Immature natural killer cell (primary cell): ENCODE results near the gene MMEL1. TPM values are rescaled to one million over a fixed set of nuclear protein-coding genes. Genes with fewer than 3 reads are reported as not detected.
"Not testable (repeated sequence)": the region's sequence is repeated elsewhere in the genome, so short reads cannot be mapped to it uniquely, and the experiment has no call there.

Source experiments
- DNase-seq, 3 donors: peaks; one replicate each; pipeline ENCODE4 v3.0.0; 2022; ENCODE audit warnings: mixed read lengths in 1 of 3
- H3K27ac Mint-ChIP-seq, 6 donors: one replicate each; pipeline ENCODE4 v1.8.0; 2020; ENCODE audit warnings: mixed read lengths in 6 of 6, mild to moderate bottlenecking in 5 of 6, inconsistent platforms in 4 of 6, moderate library complexity in 3 of 6
- H3K27me3 Mint-ChIP-seq, 3 donors: one replicate each; pipeline ENCODE4 v1.8.0; 2020 to 2021; ENCODE audit warnings: low read depth in 3 of 3, mild to moderate bottlenecking in 3 of 3, mixed read lengths in 3 of 3, moderate library complexity in 3 of 3, inconsistent platforms in 1 of 3
- H3K36me3 Mint-ChIP-seq, 3 donors: one replicate each; pipeline ENCODE4 v1.8.0; 2020; ENCODE audit warnings: mixed read lengths in 3 of 3, inconsistent platforms in 2 of 3, mild to moderate bottlenecking in 2 of 3
- H3K4me1 Mint-ChIP-seq, 2 donors: one replicate each; pipeline ENCODE4 v1.8.0; 2020; ENCODE audit warnings: inconsistent platforms in 2 of 2, mild to moderate bottlenecking in 2 of 2, mixed read lengths in 2 of 2, moderate library complexity in 1 of 2
- H3K4me3 Mint-ChIP-seq, 5 donors: one replicate each; pipeline ENCODE4 v1.8.0; 2020; ENCODE audit warnings: mild to moderate bottlenecking in 5 of 5, mixed read lengths in 5 of 5, inconsistent platforms in 3 of 5, moderate library complexity in 3 of 5
- H3K9me3 Mint-ChIP-seq, 6 donors: one replicate each; pipeline ENCODE4 v1.8.0; 2020; ENCODE audit warnings: mild to moderate bottlenecking in 6 of 6, mixed read lengths in 6 of 6, inconsistent platforms in 4 of 6, moderate library complexity in 3 of 6
- polyA plus RNA-seq, 3 donors: library from polyadenylated mRNA; unstranded; fragments of 300-500 nt; fragmentation: Illumina TruSeq; gene quantifications; one replicate each; pipeline ENCODE4 v1.2.3, GENCODE V29; 2021

MMEL1 gene
- polyA plus RNA-seq, 3 donors from 2014 or later = 0.93 to 5.1 (median 2.3) TPM

DNA sequence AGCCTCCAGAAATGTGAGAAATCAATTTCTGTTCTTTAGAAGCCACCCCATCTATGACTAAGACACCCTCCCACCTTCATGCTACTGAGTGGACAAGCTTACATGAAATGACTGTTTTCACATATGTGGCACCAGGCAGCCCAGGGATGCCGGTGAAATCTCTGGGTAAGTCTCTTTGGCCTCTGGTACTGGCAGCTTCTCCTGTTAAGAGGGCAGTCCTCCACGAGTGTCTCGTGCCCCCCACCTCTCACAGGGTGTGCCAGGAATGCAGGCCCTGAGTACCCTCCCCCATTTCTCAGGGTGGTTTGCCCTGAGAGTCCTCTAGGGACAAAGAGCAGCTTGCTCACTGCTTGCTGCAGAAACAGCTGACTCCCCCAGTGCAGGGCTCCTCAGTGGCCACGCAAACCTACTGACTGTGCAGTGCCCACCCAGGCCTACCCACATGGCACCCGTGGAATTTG, 49.5 kb downstream of the MMEL1 start:
- H3K27me3 Mint-ChIP-seq = peaks cover 4 to 14% (median 10%) of the 10 kb centered on the region in 3 donors
- H3K27ac Mint-ChIP-seq = peak overlapping the region in 5 of 6 donors; percentile 19 to 95 (median 69)
- peaks cover 0 to 4% (median 4%) of the 10 kb centered on the region in 3 donors for H3K36me3 Mint-ChIP-seq
- no peak overlapping the region for H3K4me3 Mint-ChIP-seq
- H3K4me1 Mint-ChIP-seq = peaks cover 24 to 26% of the 10 kb centered on the region in 2 donors
- DNase-seq = no peak
- no peaks in the 10 kb centered on the region for H3K9me3 Mint-ChIP-seq

DNA sequence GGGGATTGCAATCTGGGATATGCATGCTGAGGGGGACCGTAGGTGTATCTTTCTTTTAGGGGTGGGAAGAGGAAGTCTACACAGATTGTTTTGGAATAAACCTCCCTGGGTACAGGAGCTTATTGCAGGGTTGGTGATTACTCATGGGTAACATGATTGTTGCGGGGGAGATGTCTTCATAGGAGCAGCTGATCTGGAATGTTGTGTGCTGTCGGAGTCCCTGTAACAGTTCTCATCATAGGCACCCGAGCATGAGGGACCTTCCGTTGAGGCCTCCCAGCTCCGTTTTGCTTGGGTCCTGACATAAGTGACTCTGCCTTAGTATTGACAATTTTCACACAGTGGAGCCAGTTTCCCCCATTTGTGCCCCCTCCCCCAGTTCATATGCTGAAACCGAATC, 50.4 kb downstream of the MMEL1 start:
- H3K36me3 Mint-ChIP-seq = peaks cover 0 to 4% (median 4%) of the 10 kb centered on the region in 3 donors
- peak overlapping the region in 3 of 6 donors; percentile 2 to 78 (median 25) for H3K27ac Mint-ChIP-seq
- no peak overlapping the region for H3K4me3 Mint-ChIP-seq
- no peak for DNase-seq
- peaks cover 29 to 32% of the 10 kb centered on the region in 2 donors for H3K4me1 Mint-ChIP-seq
- peaks cover 4 to 15% (median 10%) of the 10 kb centered on the region in 3 donors for H3K27me3 Mint-ChIP-seq
- H3K9me3 Mint-ChIP-seq = no peaks in the 10 kb centered on the region

DNA sequence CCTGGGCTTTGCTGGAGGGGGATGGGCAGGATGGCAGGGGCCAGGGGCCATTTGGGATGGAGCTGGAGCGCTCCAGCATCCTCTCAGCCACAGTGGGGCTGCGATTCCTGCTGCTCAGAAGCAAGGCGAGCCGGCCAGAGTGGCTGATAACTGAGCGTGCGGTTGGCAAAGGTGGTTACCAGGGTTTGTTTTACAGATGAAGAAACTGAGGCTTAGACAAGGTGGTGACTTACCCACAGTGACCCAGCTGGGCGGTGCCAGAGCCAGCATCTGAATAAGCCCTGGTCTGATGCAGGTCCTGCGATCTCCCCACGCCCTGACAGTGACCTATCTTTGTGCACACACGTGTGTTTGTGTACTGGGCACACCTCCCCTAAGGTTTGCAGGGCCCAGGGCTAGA, 52.1 kb downstream of the MMEL1 start:
- Mint-ChIP-seq H3K9me3 (no peaks in the 10 kb centered on the region), H3K27ac (peak overlapping the region in 2 of 6 donors; percentile 24 to 41), H3K4me3 (no peak overlapping the region), H3K27me3 (peaks cover 2 to 13% (median 7%) of the 10 kb centered on the region in 3 donors), H3K4me1 (peaks cover 32 to 34% of the 10 kb centered on the region in 2 donors), H3K36me3 (peaks cover 0 to 4% (median 4%) of the 10 kb centered on the region in 3 donors)
- DNase-seq = no peak

DNA sequence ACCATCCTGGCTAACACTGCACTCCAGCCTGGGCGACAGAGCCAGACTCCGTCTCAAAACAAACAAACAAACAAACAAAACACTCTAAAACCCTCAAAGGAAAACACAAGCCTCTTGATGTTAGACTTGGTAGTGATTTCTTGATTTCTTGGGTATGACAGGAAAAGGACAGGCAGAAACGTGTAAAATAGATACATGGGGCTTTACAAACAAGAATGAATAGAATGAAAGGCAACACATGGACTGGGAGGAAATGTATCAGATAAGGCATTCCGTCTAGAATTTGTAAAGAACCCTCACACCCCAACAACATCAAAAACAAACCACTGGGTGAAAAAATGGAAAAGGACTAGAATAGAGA, 54.1 kb downstream of the MMEL1 start:
- no peak for DNase-seq
- Mint-ChIP-seq H3K36me3 (peaks cover 0 to 4% (median 4%) of the 10 kb centered on the region in 3 donors), H3K4me1 (peaks cover 14 to 19% of the 10 kb centered on the region in 2 donors), H3K27me3 (peaks cover 2 to 12% (median 4%) of the 10 kb centered on the region in 3 donors), H3K27ac (peak overlapping the region; percentile 92 to 97 (median 94)), H3K9me3 (no peaks in the 10 kb centered on the region), H3K4me3 (peak overlapping the region; percentile 15 to 73 (median 68))

DNA sequence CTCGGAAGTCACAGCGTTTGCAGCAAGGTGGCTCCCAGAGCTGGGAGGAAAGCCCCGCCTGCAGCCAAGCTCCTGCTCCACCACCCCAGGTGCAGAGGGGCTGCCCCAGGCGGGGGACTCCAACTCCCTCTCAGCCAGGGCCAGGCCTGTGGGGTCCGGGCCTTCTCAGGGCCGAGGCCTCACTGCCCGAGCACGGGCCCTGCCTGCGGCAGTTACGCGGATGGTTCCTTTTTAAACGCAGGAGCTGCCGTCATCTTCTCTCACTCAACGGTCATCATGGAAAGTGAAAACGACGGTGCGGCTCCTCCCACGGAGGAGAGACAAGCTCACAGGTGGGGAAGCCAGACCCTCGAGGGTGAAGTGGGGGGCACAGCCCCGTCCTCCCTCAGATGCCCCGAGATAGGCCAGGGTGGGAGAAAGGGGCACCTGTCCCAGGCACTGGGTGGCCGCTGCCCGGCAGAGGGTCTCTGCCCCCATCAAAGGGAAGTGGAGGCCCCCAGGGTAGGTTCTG, 55.2 kb downstream of the MMEL1 start:
- Mint-ChIP-seq H3K4me1 (peaks cover 14 to 19% of the 10 kb centered on the region in 2 donors), H3K4me3 (peak overlapping the region in 1 of 5 donors; percentile 73), H3K27me3 (peaks cover 2 to 12% (median 4%) of the 10 kb centered on the region in 3 donors), H3K27ac (peak overlapping the region; percentile 92 to 97 (median 94))
- not testable (repeated sequence) for H3K36me3 Mint-ChIP-seq, DNase-seq, H3K9me3 Mint-ChIP-seq

DNA sequence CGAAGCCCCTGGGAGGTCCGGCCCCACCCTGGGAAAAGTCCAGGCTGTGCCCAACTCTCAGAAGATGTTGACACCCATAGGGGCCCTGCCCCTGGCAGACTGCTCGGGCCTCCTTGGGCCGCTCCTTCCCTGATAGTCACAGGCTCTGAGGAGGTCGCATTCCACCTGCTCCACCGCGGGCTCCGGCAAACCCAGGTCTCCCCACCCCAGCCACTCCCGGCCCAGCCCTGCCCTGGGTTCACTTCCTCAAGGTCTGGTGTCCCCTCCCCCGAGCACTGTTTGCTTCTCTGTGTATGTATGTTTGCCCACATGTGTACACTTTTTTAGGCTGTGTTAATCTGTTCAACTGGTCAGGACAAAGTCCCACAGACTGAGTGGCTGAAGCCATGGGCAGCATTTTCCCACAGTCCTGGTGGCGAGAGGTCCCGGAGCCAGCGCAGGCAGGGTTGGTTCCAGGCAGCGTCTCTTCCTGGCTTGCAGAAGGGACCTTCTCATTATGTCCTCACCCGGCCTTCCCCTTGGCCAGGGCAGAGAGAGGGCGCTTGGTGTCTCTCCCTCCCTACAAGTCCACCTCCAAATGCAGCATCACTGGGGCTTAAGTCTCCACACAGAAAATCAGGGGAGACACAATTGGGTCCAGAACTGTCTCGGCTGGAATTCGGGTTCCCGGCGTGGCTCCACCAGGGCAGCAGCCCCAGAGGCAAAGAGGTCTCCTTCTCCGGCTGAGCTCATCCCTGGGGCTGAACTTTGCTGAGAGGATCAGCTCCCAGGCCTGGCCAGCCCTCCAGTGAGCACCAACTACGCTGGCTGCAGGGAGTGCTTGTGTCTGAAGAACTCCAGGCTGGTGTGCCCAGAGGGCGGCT, 56.8 kb downstream of the MMEL1 start:
- Mint-ChIP-seq H3K36me3 (peaks cover 0 to 7% (median 4%) of the 10 kb centered on the region in 3 donors), H3K4me1 (peaks cover 14 to 19% of the 10 kb centered on the region in 2 donors), H3K27me3 (peaks cover 2 to 12% (median 4%) of the 10 kb centered on the region in 3 donors), H3K27ac (peak overlapping the region in 4 of 6 donors; percentile 45 to 67 (median 58)), H3K9me3 (peaks cover 0 to 8% (median 0%) of the 10 kb centered on the region in 6 donors), H3K4me3 (no peak overlapping the region)
- DNase-seq = no peak

DNA sequence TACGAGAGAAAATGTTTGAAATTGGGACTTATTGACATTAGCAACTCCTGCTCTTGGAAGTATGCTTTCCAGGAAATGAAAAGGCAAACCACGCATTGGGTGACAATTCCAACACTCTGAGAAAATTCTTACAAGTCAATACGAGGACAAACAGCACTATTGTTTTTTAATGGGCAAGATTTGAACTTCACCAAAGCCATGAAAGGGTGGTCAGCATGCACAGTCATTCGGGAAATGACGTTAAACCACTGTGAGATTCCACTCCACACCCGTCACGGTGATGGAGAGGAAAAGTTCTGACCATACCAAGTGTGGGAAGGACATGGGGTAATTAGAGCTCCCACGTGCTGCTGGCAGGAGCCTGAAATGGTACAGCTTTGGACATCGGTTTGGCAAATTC, 58.5 kb downstream of the MMEL1 start:
- Mint-ChIP-seq H3K4me1 (peaks cover 14 to 18% of the 10 kb centered on the region in 2 donors), H3K36me3 (peaks cover 0 to 7% (median 0%) of the 10 kb centered on the region in 3 donors), H3K4me3 (no peak overlapping the region), H3K9me3 (peaks cover 0 to 8% (median 0%) of the 10 kb centered on the region in 6 donors), H3K27me3 (peaks cover 1 to 8% (median 2%) of the 10 kb centered on the region in 3 donors), H3K27ac (peak overlapping the region in 1 of 6 donors; percentile 40)
- no peak for DNase-seq

DNA sequence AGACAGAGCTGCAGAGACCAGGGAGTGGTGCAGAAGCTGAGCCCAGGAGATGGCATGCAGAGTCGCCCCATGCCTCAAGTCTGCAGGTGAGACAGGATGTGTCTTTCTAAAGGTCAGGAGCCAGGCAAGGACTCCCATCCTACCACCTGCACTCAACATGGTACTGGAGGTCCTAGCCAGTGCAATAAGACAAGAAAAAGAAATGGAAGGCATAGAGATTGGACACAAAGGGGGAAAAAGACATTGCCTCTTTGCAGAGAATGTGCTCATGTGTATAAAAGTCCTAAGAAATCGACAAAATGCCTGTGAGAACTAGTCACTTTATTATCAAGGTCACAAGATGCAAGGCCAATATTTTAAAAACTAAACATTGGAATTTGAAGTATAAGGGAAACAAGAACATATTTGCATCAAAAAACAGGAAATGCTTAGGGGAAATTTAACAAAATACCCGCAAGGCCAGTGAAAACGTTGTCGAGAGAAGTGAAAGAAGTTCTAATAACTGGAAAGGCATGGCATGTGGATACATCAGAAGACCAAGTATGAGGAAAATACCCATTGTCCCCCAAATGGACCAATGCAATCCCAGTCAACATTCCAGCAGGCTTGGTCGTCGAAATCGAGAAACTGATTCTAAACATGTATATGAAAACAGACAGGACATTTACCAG, 59.4 kb downstream of the MMEL1 start:
- Mint-ChIP-seq H3K27ac (no peak overlapping the region), H3K4me3 (no peak overlapping the region), H3K9me3 (peaks cover 0 to 8% (median 0%) of the 10 kb centered on the region in 6 donors)

DNA sequence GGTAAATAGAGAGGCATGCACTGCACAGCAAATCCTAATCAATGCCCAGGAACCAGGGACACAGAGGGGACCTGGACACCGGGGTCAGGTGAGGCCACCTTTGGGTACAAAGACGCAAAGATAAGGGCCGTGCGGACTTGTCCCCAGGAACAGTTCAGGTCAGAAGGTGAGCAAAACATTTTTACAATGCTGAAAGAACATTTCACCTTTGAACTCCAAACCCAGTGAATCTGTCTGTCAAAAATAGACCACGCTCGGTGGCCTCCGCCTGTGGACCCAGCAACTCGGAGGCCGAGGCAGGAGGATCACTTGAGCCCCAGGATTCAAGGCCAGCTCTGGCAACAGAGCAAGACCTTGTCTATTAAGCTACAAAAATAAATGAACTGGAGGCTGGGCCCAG, 61.5 kb downstream of the MMEL1 start:
- no peak for DNase-seq
- peaks cover 0 to 8% (median 0%) of the 10 kb centered on the region in 6 donors for H3K9me3 Mint-ChIP-seq
- no peaks in the 10 kb centered on the region for H3K4me1 Mint-ChIP-seq
- H3K4me3 Mint-ChIP-seq = no peak overlapping the region
- H3K27me3 Mint-ChIP-seq = peaks cover 0 to 2% (median 0%) of the 10 kb centered on the region in 3 donors
- H3K36me3 Mint-ChIP-seq = peaks cover 0 to 3% (median 0%) of the 10 kb centered on the region in 3 donors
- H3K27ac Mint-ChIP-seq = no peak overlapping the region

More for the DNA sequence above, 59.4 kb downstream of the MMEL1 start:
- Mint-ChIP-seq H3K27me3 (peaks cover 0 to 2% (median 1%) of the 10 kb centered on the region in 3 donors), H3K4me1 (peaks cover 6 to 10% of the 10 kb centered on the region in 2 donors), H3K36me3 (peaks cover 0 to 3% (median 0%) of the 10 kb centered on the region in 3 donors)
- no peak for DNase-seq

DNA sequence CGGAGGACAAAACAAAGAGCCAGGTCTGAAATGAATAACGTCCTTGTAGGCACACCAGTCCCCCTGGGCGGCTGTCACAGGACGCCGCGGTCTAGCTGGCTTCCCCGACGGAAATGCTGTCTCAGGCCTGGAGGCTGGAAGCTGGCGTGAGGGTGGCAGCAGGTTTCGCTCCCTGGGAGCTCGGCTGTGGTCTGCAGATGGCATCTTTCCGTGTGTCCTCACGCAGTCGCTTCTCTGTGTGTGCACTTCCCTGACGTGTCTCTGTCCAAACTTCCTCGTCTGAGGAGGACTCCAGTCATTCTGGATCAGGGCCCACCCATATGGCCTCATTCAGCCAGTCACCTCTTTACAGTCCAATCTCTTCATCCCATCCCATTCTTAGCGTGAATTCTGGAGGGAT, 62.5 kb downstream of the MMEL1 start:
- no peaks in the 10 kb centered on the region for H3K4me1 Mint-ChIP-seq
- H3K27ac Mint-ChIP-seq = peak overlapping the region in 1 of 6 donors; percentile 73
- DNase-seq = no peak
- no peak overlapping the region for H3K4me3 Mint-ChIP-seq
- H3K9me3 Mint-ChIP-seq = peaks cover 0 to 8% (median 0%) of the 10 kb centered on the region in 6 donors
- H3K27me3 Mint-ChIP-seq = peaks cover 0 to 2% (median 0%) of the 10 kb centered on the region in 3 donors
- peaks cover 0 to 3% (median 0%) of the 10 kb centered on the region in 3 donors for H3K36me3 Mint-ChIP-seq

DNA sequence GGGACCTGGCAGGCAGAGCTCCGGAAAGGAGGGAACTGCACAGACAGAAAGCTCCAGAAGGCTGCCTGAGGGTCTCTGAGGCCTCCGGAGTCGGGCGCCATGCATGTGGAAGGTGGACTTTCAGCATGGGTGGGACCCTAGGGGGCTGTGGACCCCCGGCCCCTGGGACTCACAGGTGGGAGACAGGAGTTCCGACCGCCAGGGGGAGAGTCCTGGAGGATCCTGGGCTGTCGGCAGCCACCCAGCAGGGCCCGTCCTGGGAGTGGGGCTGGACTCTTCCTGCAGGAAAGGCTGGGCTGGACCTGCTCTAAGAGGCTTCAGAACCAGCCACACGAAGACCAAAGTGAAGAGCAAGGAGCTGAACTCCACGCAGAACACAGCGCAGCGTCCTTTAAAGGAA, 63.1 kb downstream of the MMEL1 start:
- not testable (repeated sequence) for H3K36me3 Mint-ChIP-seq, H3K4me3 Mint-ChIP-seq, H3K27me3 Mint-ChIP-seq, H3K4me1 Mint-ChIP-seq, DNase-seq, H3K9me3 Mint-ChIP-seq
- peak overlapping the region in 1 of 6 donors; percentile 73 for H3K27ac Mint-ChIP-seq

DNA sequence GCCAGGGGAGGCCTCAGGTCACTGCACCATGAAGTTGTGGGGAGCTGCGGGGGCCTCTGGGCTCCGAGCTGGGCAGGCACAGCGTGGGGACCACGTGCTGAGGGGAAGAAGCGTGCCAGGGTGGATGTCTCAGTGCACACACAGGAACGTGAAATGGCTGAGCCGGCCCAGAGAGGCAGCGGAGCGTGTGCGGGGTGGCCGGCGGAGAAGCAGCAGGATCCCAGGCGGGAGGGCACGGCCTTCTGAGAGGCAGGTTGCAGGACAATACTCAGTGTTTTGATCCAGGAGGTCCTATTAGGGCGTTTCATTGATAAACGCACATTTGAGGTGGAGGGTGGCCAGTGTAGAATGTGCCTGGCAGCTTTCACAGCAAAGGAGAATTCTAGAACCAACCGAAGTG, 63.8 kb downstream of the MMEL1 start:
- Mint-ChIP-seq H3K4me1 (no peaks in the 10 kb centered on the region), H3K27me3 (peaks cover 0 to 2% (median 0%) of the 10 kb centered on the region in 3 donors), H3K36me3 (peaks cover 0 to 3% (median 0%) of the 10 kb centered on the region in 3 donors), H3K9me3 (peaks cover 0 to 8% (median 0%) of the 10 kb centered on the region in 6 donors), H3K27ac (no peak overlapping the region), H3K4me3 (no peak overlapping the region)
- no peak for DNase-seq

DNA sequence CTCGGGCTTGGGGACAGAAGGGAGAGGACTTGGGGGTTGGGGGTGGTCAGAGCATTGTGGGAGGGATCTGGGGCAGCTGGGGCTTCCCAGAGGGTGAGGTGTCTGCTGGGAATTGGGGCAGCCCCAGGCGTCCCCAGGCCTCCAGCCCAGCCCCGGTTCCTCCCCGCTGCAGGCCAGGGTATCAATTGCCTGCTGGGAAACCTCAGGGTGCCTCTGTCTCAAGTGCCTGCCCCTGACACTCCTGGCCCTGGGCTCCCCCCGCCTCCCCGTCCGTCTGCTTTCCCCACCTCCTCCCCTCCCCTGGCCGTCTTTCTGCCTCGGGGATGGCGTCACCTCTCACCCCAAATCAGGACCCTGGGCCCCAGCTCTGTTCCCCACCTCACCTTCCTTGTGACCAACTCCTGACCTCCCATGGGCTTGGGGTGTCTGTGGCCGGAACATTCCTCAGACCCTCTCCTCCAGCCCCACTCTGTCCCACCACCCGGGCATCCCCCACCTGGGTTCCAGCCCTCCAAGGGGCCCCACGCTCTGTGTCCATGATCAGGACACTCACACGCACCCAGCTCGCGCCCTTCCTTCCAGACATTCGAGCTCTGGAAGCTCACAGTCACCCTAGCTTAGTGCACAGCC, 64.5 kb downstream of the MMEL1 start:
- DNase-seq, H3K9me3 Mint-ChIP-seq, H3K4me3 Mint-ChIP-seq, H3K36me3 Mint-ChIP-seq, H3K27me3 Mint-ChIP-seq, H3K4me1 Mint-ChIP-seq, H3K27ac Mint-ChIP-seq: not testable (repeated sequence)
